Transverse colon (tissue), 4 donors: ENCODE measurements around the gene DTNBP1.

Source experiments
- CTCF ChIP-seq, 5 experiments: fragments of 200-600 bp in 3 of 5; fragments of 450-650 bp in 2 of 5; sonication (generic) in 3 of 5; IDR thresholded peaks; 1 replicate in 2 of 5; 2 replicates in 3 of 5; pipeline ENCODE4 v1.5.1; 2016 to 2017; ENCODE audit warnings: antibody characterized with exemption in 5 of 5, inconsistent platforms in 3 of 5, mild to moderate bottlenecking in 2 of 5, moderate library complexity in 1 of 5
- EP300 ChIP-seq: sonication (generic); formaldehyde crosslinking; IDR thresholded peaks from one replicate; pipeline ENCODE4 v1.6.1; 2017; ENCODE audit warnings: antibody characterized with exemption, low read depth
- POLR2AphosphoS5 ChIP-seq, 3 donors: sonication (generic); formaldehyde crosslinking; IDR thresholded peaks; one replicate each; pipeline ENCODE4 v1.6.1; 2016; ENCODE audit warnings: antibody characterized with exemption in 3 of 3

- TF ChIP-seq EP300 (no peak), CTCF (IDR thresholded peaks at IDR 0.05) (no peak), POLR2AphosphoS5 (IDR thresholded peaks at IDR 0.05) (no peak)
Observed at GRCh38 chr6:15615802-15616201, 47.0 kb downstream of the DTNBP1 start.
